ENCODE data around the gene PANK1.

PANK1 gene

GRCh38 chr10:89566992-89567391 is 78.0 kb downstream of the PANK1 start:
- H3K4me3 ChIP-seq (ENCODE audit: low read depth, low read length): no peak overlapping the region
- no peak for TF ChIP-seq CTCF (IDR thresholded peaks at IDR 0.05; ENCODE audit: insufficient read depth, low read length, missing control alignments)
- ChIA-PET CTCF (interaction anchor here (0.6 to 2.4 kb wide), 4 partner anchors 10 to 1299 kb away, joined by 3 to 33 read pairs (median 4); no protein-coding TSS in a partner anchor), POLR2A (no interaction called here)
- DNase-seq (ENCODE audit: low read depth, low spot score): no peak

- POLR2A ChIA-PET: no interaction called here
- no peak for DNase-seq (ENCODE audit: low read depth, low spot score)
- H3K4me3 ChIP-seq (ENCODE audit: low read depth, low read length): no peak overlapping the region
- TF ChIP-seq CTCF (IDR thresholded peaks at IDR 0.05; ENCODE audit: insufficient read depth, low read length, missing control alignments): no peak
- CTCF ChIA-PET: interaction anchor here (0.6 to 2.4 kb wide), 4 partner anchors 11 to 1299 kb away, joined by 3 to 33 read pairs (median 4); no protein-coding TSS in a partner anchor
Observed at GRCh38 chr10:89566095-89566950, 78.7 kb downstream of the PANK1 start.

GRCh38 chr10:89565180-89565579 is 79.9 kb downstream of the PANK1 start:
- ChIA-PET POLR2A (no interaction called here), CTCF (interaction anchor here (0.6 to 1.8 kb wide), 24 partner anchors 8 to 566 kb away, joined by 3 to 42 read pairs (median 4); partner anchors contain the start of gene IFIT1)
- no peak overlapping the region for H3K4me3 ChIP-seq (ENCODE audit: low read depth, low read length)
- no peak for DNase-seq (ENCODE audit: low read depth, low spot score)
- no peak for TF ChIP-seq CTCF (IDR thresholded peaks at IDR 0.05; ENCODE audit: insufficient read depth, low read length, missing control alignments)

GRCh38 chr10:89563861-89564478 is 81.1 kb downstream of the PANK1 start:
- POLR2A ChIA-PET: no interaction called here
- CTCF ChIA-PET: interaction anchor here (0.7 to 5.5 kb wide), 24 partner anchors 8 to 300 kb away, joined by 3 to 100 read pairs (median 7); no protein-coding TSS in a partner anchor
- no peak for DNase-seq (ENCODE audit: low read depth, low spot score)
- peak; percentile 39 for TF ChIP-seq CTCF (IDR thresholded peaks at IDR 0.05; ENCODE audit: insufficient read depth, low read length, missing control alignments)
- no peak overlapping the region for H3K4me3 ChIP-seq (ENCODE audit: low read depth, low read length)

GRCh38 chr10:89563311-89563710 is 81.7 kb downstream of the PANK1 start:
- DNase-seq (ENCODE audit: low read depth, low spot score): no peak
- TF ChIP-seq CTCF (IDR thresholded peaks at IDR 0.05; ENCODE audit: insufficient read depth, low read length, missing control alignments): no peak
- CTCF ChIA-PET: interaction anchor here (0.7 to 5.5 kb wide), 11 partner anchors 9 to 194 kb away, joined by 3 to 100 read pairs (median 7); partner anchors contain the start of gene SLC16A12
- POLR2A ChIA-PET: no interaction called here
- H3K4me3 ChIP-seq (ENCODE audit: low read depth, low read length): no peak overlapping the region

- no peak overlapping the region for H3K4me3 ChIP-seq (ENCODE audit: low read depth, low read length)
- TF ChIP-seq CTCF (IDR thresholded peaks at IDR 0.05; ENCODE audit: insufficient read depth, low read length, missing control alignments): no peak
- DNase-seq (ENCODE audit: low read depth, low spot score): no peak
- ChIA-PET CTCF (interaction anchor here (1.1 to 4.3 kb wide), 5 partner anchors 8 to 140 kb away, joined by 4 to 62 read pairs (median 9); no protein-coding TSS in a partner anchor), POLR2A (no interaction called here)
Observed at GRCh38 chr10:89556600-89556999, 88.4 kb downstream of the PANK1 start.

Measured in AG04449 (cell line).